ENCODE measurements around the gene WNT3A. TPM values are rescaled to one million over a fixed set of nuclear protein-coding genes. Genes with fewer than 3 reads are reported as not detected.

The WNT3A gene
- total RNA-seq, 6 donors from 2014 or later: 1.0 to 19.6 (median 6.4) TPM

DNA sequence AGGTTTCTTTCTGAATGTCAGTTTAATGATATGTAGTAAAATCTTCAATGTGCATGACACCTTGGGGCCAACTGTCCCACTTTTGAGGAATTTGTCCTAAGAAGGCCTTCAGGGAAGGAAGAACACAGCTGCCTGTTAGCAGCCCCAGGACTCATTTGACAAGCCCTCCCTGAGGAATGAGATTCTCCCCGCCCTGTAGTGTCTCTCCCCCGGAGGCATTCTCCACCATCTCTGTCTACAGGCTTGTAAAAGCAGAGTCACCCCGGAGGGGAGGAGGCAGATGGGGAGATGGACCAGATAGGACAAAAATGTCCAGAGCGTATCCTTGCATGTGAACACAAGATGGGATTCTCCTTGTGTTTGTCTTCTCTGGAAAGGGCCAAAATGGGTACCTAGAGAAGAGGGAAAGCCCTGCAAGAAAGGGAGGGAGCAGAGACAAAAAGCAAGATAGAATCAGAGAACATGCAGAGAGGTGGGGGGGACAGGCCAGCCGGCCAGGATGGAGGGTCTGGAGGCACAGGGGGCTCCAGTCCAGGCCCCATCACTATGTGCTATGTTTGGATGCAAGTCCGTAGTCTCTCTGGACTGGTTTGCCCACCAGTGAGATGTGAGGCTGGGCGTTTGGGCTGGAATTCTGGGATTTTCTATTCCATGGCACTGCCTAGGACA, 12.0 kb upstream of the WNT3A start:
- no peak for ATAC-seq (ENCODE audit: low FRiP score in 2 of 2)
- WGBS, 2 donors: 67 to 71% methylated on average over 7 of the region's 7 CpGs
- H3K27me3 ChIP-seq: no peaks in the 10 kb centered on the region

DNA sequence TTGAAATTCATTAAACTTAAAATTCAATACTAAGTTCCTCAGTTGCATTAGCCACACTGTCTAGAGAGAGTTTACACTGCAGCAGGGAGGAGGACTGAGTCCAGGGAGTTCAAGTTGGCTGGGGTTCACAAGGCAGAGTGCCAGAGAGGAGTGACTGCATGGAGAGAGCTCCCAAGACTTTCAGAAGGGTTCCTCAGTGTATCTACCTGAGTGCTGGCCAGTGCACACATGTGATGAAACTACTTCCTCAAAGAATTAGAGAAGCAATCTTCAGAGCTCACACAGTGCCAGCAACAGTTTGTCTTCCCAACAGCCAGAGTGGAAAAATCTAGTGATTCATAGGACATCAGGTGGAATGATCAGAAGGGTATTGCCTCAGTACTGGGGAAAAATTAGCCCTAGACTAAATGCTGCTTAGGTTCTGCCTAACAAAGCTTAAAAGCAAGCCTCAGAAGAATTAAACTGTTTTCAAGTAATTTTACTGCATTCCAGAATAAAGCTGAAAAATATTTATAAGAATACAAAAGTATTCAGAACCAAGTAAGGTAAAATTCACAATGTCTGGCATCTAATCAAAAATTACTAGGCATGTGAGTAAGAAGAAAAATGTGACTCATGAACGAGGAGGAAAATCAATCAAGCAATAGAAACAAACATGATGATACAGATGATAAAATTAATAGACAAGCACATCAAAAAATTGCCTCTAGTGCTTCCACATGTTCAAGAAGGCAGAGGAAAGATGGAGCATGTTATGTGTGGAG, 10.4 kb upstream of the WNT3A start:
- no peak for ATAC-seq (ENCODE audit: low FRiP score in 2 of 2)
- no peaks in the 10 kb centered on the region for H3K27me3 ChIP-seq
- H3K27ac ChIP-seq: no peak overlapping the region
- H3K4me1 ChIP-seq: no peaks in the 10 kb centered on the region
- no peak for TF ChIP-seq POLR2AphosphoS5 (IDR thresholded peaks at IDR 0.05)
- H3K9me3 ChIP-seq: peaks cover 0 to 12% (median 7%) of the 10 kb centered on the region in 4 donors
- no peaks in the 10 kb centered on the region for H3K36me3 ChIP-seq
- 6 to 16% methylated on average over 1 of the region's 1 CpG for WGBS, 2 donors
- peak in 1 of 2 donors; percentile 79 for DNase-seq
- H3K4me3 ChIP-seq: no peak overlapping the region

More for the DNA sequence above, 12.0 kb upstream of the WNT3A start:
- H3K4me1 ChIP-seq: no peaks in the 10 kb centered on the region
- H3K9me3 ChIP-seq: peaks cover 0 to 17% (median 7%) of the 10 kb centered on the region in 4 donors
- no peak overlapping the region for H3K4me3 ChIP-seq
- H3K27ac ChIP-seq: no peak overlapping the region
- no peaks in the 10 kb centered on the region for H3K36me3 ChIP-seq
- DNase-seq: no peak
- TF ChIP-seq EP300 (IDR thresholded peaks at IDR 0.05) (no peak), POLR2A (IDR thresholded peaks at IDR 0.05) (no peak), POLR2AphosphoS5 (IDR thresholded peaks at IDR 0.05) (no peak)
- TF ChIP-seq, protein P1, sequence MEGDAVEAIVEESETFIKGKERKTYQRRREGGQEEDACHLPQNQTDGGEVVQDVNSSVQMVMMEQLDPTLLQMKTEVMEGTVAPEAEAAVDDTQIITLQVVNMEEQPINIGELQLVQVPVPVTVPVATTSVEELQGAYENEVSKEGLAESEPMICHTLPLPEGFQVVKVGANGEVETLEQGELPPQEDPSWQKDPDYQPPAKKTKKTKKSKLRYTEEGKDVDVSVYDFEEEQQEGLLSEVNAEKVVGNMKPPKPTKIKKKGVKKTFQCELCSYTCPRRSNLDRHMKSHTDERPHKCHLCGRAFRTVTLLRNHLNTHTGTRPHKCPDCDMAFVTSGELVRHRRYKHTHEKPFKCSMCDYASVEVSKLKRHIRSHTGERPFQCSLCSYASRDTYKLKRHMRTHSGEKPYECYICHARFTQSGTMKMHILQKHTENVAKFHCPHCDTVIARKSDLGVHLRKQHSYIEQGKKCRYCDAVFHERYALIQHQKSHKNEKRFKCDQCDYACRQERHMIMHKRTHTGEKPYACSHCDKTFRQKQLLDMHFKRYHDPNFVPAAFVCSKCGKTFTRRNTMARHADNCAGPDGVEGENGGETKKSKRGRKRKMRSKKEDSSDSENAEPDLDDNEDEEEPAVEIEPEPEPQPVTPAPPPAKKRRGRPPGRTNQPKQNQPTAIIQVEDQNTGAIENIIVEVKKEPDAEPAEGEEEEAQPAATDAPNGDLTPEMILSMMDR (IDR thresholded peaks at IDR 0.05): no peak

DNA sequence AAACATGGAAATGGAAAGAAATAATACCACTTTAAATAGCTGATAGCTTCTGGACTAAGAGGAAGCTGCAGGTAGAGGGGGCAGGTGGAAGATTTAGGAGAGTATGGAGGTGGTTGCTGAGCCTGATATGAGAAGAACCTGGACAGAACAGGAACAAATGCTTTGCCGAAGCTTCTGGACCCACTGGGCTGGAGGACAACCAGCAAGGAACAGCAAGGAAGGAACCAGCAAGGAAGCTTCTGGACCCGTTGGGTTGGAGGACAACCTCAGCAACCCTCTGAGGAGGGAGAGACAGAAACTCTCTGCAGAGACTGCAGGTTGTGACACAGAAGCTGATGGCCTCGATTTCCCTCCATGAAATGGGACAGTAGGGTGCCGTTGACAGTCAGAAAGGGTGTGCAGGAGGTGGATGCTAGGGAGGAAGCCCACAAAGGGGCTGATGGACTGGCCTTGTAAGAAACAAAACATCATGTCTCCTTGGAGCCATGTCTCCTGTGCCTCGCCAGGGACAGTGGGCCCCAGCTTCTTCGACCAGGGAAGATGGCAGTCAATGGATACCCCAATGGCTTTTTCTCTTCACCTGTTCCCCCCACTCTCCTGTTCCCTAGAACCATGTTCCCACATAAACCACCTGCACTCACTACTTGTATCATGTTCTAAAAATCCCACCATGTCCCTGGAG, 8.3 kb upstream of the WNT3A start:
- no peaks in the 10 kb centered on the region for H3K4me1 ChIP-seq
- DNase-seq (no peak), ATAC-seq (ENCODE audit: low FRiP score in 2 of 2) (no peak)
- H3K36me3 ChIP-seq: no peaks in the 10 kb centered on the region
- 65 to 72% methylated on average over 6 of the region's 6 CpGs for WGBS, 2 donors
- TF ChIP-seq EP300 (IDR thresholded peaks at IDR 0.05) (no peak), POLR2A (IDR thresholded peaks at IDR 0.05) (no peak), POLR2AphosphoS5 (IDR thresholded peaks at IDR 0.05) (no peak)
- TF ChIP-seq, protein P1 (IDR thresholded peaks at IDR 0.05): no peak
- no peak overlapping the region for H3K27ac ChIP-seq
- H3K9me3 ChIP-seq: peaks cover 0 to 12% (median 7%) of the 10 kb centered on the region in 4 donors
- no peaks in the 10 kb centered on the region for H3K27me3 ChIP-seq
- no peak overlapping the region for H3K4me3 ChIP-seq

DNA sequence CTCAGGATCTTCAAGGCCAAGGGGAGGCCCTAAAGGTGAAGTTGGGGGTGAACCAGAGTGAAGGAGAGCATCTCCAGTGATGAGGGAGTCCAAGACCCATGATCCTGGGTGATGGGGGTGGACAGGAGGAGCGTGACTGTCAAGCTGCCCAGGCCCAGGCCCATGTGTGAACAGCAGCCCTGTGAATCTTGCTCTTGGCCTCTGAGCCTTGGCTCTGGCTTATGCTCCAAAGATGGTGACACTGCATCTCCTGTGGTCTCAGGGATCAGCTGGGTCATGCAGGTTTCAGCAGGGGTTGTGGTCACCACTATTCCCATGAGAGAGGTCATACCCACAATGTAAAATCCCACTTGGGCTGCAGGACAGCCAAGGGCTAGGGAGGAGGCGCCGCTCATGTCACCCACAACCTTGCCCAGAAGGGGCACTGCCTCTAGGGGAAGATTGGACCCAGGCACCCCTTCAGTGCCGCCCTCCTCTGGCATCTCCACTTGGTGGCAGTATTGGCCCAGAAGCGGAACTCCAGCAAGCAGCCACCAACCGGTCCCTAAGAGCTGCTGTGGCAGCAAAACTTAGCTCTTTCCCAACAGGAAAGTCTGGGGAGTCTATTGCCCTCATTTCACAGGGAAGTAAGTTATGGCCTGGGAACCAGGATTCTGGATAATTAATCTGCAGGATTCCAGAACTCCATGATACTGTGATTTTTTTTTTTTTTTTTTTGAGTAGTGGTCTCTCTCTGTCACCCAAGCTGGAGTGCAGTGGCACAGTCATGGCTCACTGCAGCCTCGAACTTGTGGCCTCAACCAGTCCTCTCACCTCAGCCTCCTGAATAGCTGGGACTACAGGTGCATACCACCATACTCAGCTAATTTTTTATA, 7.5 kb upstream of the WNT3A start:
- Histone ChIP-seq H3K4me3 (no peak overlapping the region), H3K4me1 (peaks cover 0 to 2% (median 0%) of the 10 kb centered on the region in 4 donors), H3K36me3 (no peaks in the 10 kb centered on the region), H3K27ac (no peak overlapping the region), H3K9me3 (peaks cover 0 to 12% (median 7%) of the 10 kb centered on the region in 4 donors), H3K27me3 (peaks cover 0 to 5% (median 1%) of the 10 kb centered on the region in 4 donors)
- TF ChIP-seq, protein P1 (IDR thresholded peaks at IDR 0.05): peak; percentile 68 to 95 (median 86)
- TF ChIP-seq POLR2A (IDR thresholded peaks at IDR 0.05) (no peak), POLR2AphosphoS5 (IDR thresholded peaks at IDR 0.05) (no peak)
- peak; percentile 84 to 91 for ATAC-seq (ENCODE audit: low FRiP score in 2 of 2)
- DNase-seq: peak in 1 of 2 donors; percentile 85
- WGBS, 2 donors: 21% methylated on average over 5 to 7 of the region's 7 CpGs

Data from upper lobe of left lung (tissue), 6 donors.